Sigmoid colon (tissue), 7 donors: ENCODE measurements around the gene ETS1. TPM values are rescaled to one million over a fixed set of nuclear protein-coding genes. Genes with fewer than 3 reads are reported as not detected.

Experiments
- DNase-seq: peaks from one replicate; pipeline ENCODE4 v3.0.0-alpha.2; 2019
- H3K27ac ChIP-seq, 4 donors: fragments of 200-600 bp; sonication (generic); one replicate each; pipeline ENCODE4 v1.5.1; 2016 to 2019; ENCODE audit warnings: mild to moderate bottlenecking in 1 of 4
- H3K27me3 ChIP-seq, 3 donors: fragments of 200-600 bp; sonication (generic); one replicate each; pipeline ENCODE4 v1.5.1; 2019; ENCODE audit warnings: mild to moderate bottlenecking in 1 of 3
- H3K36me3 ChIP-seq, 4 donors: fragments of 200-600 bp; sonication (generic); one replicate each; pipeline ENCODE4 v1.5.1; 2016 to 2019
- H3K4me1 ChIP-seq, 4 donors: fragments of 200-600 bp; sonication (generic); one replicate each; pipeline ENCODE4 v1.5.1; 2017 to 2019
- H3K4me3 ChIP-seq, 4 donors: fragments of 200-600 bp; sonication (generic); one replicate each; pipeline ENCODE4 v1.5.1; 2017 to 2019; ENCODE audit warnings: mild to moderate bottlenecking in 2 of 4, moderate library complexity in 1 of 4
- H3K9me3 ChIP-seq, 4 donors: fragments of 200-600 bp in 3 of 4; sonication (generic) in 3 of 4; one replicate each; pipeline versions ENCODE4 v1.5.1 to v1.6.1; 2013 to 2019
- EP300 ChIP-seq, 4 donors: sonication (generic); formaldehyde crosslinking; IDR thresholded peaks; one replicate each; pipeline ENCODE4 v1.6.1; 2017; ENCODE audit warnings: antibody characterized with exemption in 4 of 4
- POLR2A ChIP-seq, 2 donors: fragments of 450-650 bp; IDR thresholded peaks; one replicate each; pipeline ENCODE4 v1.6.1; 2016; ENCODE audit warnings: antibody characterized with exemption in 2 of 2, mild to moderate bottlenecking in 2 of 2, moderate library complexity in 2 of 2
- POLR2AphosphoS5 ChIP-seq, 4 donors: sonication (generic); formaldehyde crosslinking; IDR thresholded peaks; one replicate each; pipeline ENCODE4 v1.6.1; 2017; ENCODE audit warnings: antibody characterized with exemption in 4 of 4
- WGBS, 2 donors: extraction: QIAGEN DNeasy Blood & Tissue Kit; methylation state at CpG; one replicate each; pipeline ENCODE4 v1.1.7; 2013; 5-methylcytosine and 5-hydroxymethylcytosine counted together
- intact Hi-C: fragments of 100-400 bp; cut with DNase I; formaldehyde crosslinking; loops from one replicate; pipeline ENCODE4 v1.15.1; 2023
- polyA plus RNA-seq, 3 donors: library from polyadenylated mRNA; stranded (reverse); fragments of 200-250 nt; gene quantifications; one replicate each; pipeline ENCODE4 v1.2.3, GENCODE V29; 2013
- total RNA-seq, 4 donors: library from RNA; depleted of rRNA; stranded (reverse); fragments of >200 nt; gene quantifications; one replicate each; pipeline ENCODE4 v1.1.0, GENCODE V29; 2016
- TF ChIP-seq, protein P1 (sequence below), 4 experiments: fragments of 450-650 bp in 3 of 4; fragments of 200-600 bp in 1 of 4; IDR thresholded peaks; one replicate each; pipeline ENCODE4 v1.5.1; 2016 to 2019; ENCODE audit warnings: antibody characterized with exemption in 4 of 4, mild to moderate bottlenecking in 3 of 4, moderate library complexity in 2 of 4
- donor health status: healthy with polysubstance abuse.
- donor health status: Bipolar disorder and iron deficiency.
- donor health status: healthy.

ETS1 gene
- total and polyA plus RNA-seq, 7 donors: 12.5 to 122 (median 24.6) TPM

DNA sequence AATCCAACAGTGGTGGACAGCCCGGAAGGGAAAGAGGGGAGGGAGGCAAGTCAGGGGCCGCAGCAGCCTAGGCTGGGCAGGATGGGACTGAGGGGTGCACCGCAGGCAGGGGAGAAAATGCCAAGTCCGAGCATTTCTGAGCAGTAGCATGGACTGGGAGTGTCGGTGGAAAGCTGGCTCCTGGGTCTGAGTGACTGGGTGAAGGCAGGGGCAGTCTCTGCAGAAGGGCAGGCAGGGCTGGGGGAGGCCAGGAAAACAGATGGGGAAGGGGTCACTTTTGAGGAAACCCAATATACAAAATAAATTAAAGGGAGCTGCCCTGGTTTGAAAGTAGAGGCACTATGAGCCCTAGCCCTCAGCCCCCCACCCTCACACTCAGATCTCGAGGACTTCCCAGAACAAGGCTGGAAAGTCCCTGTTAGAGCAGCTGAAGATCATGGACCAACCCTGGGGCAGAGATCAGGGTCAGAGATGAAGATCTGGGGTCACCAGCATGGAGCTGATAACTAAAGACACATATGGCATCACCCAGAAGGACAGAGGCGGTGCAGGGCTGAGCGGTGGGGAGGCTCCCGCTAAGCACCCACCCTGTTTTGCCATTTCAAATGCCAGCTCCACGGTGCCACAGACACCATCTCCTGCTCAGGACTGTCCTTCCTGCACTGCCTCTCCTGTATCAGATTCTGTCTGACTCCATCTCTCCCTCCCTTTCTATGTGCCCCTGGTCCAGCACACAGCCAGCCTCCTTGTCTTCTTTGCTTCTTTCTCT, 32.4 kb upstream of the ETS1 start:
- H3K27ac ChIP-seq: no peak overlapping the region
- 79 to 84% methylated on average over 10 of the region's 10 CpGs for WGBS, 2 donors
- intact Hi-C loops: loop anchor here (10.0 kb wide), 1 partner anchor 95 kb away; no protein-coding TSS in a partner anchor

GRCh38 chr11:128619007-128619406, 31.6 kb upstream of the ETS1 start:
- peaks cover 0 to 11% (median 3%) of the 10 kb centered on the region in 4 donors for H3K4me1 ChIP-seq
- no peak overlapping the region for H3K27ac ChIP-seq
- no peak overlapping the region for H3K4me3 ChIP-seq
- no peaks in the 10 kb centered on the region for H3K27me3 ChIP-seq
- DNase-seq: no peak
- WGBS, 2 donors: 92% methylated on average over 5 of the region's 5 CpGs
- H3K9me3 ChIP-seq: no peaks in the 10 kb centered on the region
- TF ChIP-seq, protein P1, sequence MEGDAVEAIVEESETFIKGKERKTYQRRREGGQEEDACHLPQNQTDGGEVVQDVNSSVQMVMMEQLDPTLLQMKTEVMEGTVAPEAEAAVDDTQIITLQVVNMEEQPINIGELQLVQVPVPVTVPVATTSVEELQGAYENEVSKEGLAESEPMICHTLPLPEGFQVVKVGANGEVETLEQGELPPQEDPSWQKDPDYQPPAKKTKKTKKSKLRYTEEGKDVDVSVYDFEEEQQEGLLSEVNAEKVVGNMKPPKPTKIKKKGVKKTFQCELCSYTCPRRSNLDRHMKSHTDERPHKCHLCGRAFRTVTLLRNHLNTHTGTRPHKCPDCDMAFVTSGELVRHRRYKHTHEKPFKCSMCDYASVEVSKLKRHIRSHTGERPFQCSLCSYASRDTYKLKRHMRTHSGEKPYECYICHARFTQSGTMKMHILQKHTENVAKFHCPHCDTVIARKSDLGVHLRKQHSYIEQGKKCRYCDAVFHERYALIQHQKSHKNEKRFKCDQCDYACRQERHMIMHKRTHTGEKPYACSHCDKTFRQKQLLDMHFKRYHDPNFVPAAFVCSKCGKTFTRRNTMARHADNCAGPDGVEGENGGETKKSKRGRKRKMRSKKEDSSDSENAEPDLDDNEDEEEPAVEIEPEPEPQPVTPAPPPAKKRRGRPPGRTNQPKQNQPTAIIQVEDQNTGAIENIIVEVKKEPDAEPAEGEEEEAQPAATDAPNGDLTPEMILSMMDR (IDR thresholded peaks at IDR 0.05): no peak
- no peak for TF ChIP-seq EP300 (IDR thresholded peaks at IDR 0.05)
- no peak for TF ChIP-seq POLR2AphosphoS5 (IDR thresholded peaks at IDR 0.05)
- no peak for TF ChIP-seq POLR2A (IDR thresholded peaks at IDR 0.05)
- intact Hi-C loops: no loop called here
- H3K36me3 ChIP-seq: no peaks in the 10 kb centered on the region

More for the DNA sequence above, 32.4 kb upstream of the ETS1 start:
- no peak for DNase-seq
- Histone ChIP-seq H3K27me3 (no peaks in the 10 kb centered on the region), H3K4me1 (peaks cover 0 to 11% (median 3%) of the 10 kb centered on the region in 4 donors), H3K9me3 (no peaks in the 10 kb centered on the region), H3K36me3 (no peaks in the 10 kb centered on the region), H3K4me3 (no peak overlapping the region)
- TF ChIP-seq POLR2AphosphoS5 (IDR thresholded peaks at IDR 0.05) (no peak), EP300 (IDR thresholded peaks at IDR 0.05) (no peak), POLR2A (IDR thresholded peaks at IDR 0.05) (no peak)
- TF ChIP-seq, protein P1 (IDR thresholded peaks at IDR 0.05): no peak

DNA sequence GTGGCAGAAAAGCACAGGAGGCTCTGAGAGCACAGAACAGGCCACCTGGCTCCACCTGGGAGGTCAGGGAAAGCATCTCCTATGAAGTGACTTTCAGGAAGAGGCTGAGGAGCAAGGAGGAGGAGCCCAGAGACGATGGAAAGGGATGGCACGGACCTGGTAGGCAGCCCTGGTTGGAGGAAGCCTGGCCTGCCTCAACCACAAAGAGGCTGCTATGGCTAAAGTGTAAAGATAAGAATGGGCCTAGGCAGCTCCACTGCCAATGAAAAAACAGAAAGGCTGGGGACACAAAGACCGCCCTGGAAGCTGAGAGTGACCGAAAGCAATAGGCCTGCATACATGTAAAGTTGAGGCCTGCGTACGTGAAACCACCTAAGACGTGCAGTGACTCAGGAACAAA, 31.2 kb upstream of the ETS1 start:
- Histone ChIP-seq H3K27ac (no peak overlapping the region), H3K4me1 (peaks cover 0 to 11% (median 3%) of the 10 kb centered on the region in 4 donors), H3K36me3 (no peaks in the 10 kb centered on the region), H3K27me3 (no peaks in the 10 kb centered on the region), H3K9me3 (no peaks in the 10 kb centered on the region), H3K4me3 (no peak overlapping the region)
- intact Hi-C loops: no loop called here
- TF ChIP-seq, protein P1 (IDR thresholded peaks at IDR 0.05): no peak
- TF ChIP-seq POLR2A (IDR thresholded peaks at IDR 0.05) (no peak), EP300 (IDR thresholded peaks at IDR 0.05) (no peak), POLR2AphosphoS5 (IDR thresholded peaks at IDR 0.05) (no peak)
- 96 to 97% methylated on average over 7 of the region's 7 CpGs for WGBS, 2 donors
- no peak for DNase-seq

DNA sequence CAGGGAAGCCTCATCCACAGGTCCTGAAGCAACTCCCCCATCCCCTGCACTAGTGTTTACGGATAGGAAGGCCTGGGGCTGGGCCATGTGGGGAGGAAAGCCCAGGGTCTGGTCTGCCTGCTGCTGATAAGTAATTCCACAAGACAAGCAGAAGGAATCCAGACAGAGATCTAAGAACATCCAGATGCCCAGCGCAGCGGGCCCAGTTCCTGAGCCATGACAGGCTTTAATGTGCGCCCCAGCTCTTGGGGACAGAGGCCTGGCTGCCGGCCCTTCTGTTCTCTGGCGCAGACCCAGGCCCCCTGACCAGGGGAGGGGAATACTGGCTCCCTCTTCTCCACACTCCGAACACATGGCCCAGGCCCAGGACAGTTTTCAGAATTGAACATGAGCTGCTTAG, 28.8 kb upstream of the ETS1 start:
- no peaks in the 10 kb centered on the region for H3K9me3 ChIP-seq
- no peaks in the 10 kb centered on the region for H3K27me3 ChIP-seq
- H3K4me3 ChIP-seq: no peak overlapping the region
- peak in 1 of 4 donors; percentile 25 for TF ChIP-seq POLR2AphosphoS5 (IDR thresholded peaks at IDR 0.05)
- no peak for TF ChIP-seq POLR2A (IDR thresholded peaks at IDR 0.05)
- H3K4me1 ChIP-seq: peaks cover 0 to 14% (median 3%) of the 10 kb centered on the region in 4 donors
- H3K36me3 ChIP-seq: no peaks in the 10 kb centered on the region
- intact Hi-C loops: no loop called here
- H3K27ac ChIP-seq: no peak overlapping the region
- WGBS, 2 donors: 82 to 92% methylated on average over 7 of the region's 7 CpGs
- no peak for DNase-seq

- Histone ChIP-seq H3K4me3 (no peak overlapping the region), H3K27ac (no peak overlapping the region), H3K9me3 (no peaks in the 10 kb centered on the region), H3K4me1 (peaks cover 0 to 18% (median 3%) of the 10 kb centered on the region in 4 donors), H3K36me3 (no peaks in the 10 kb centered on the region), H3K27me3 (no peaks in the 10 kb centered on the region)
- WGBS, 2 donors: 94 to 97% methylated on average over 7 of the region's 7 CpGs
- DNase-seq: no peak
- TF ChIP-seq, protein P1 (IDR thresholded peaks at IDR 0.05): no peak
- TF ChIP-seq POLR2A (IDR thresholded peaks at IDR 0.05): no peak
- TF ChIP-seq EP300 (IDR thresholded peaks at IDR 0.05): no peak
- no peak for TF ChIP-seq POLR2AphosphoS5 (IDR thresholded peaks at IDR 0.05)
- intact Hi-C loops: no loop called here
Observed at GRCh38 chr11:128615612-128616011, 28.3 kb upstream of the ETS1 start.
